NCI-H128 (cell line): ENCODE measurements around the gene RALA.

Experiments
- DNase-seq: peaks from one replicate; lab custom pipeline; 2025; ENCODE audit not compliant: unreplicated experiment; lab: John Stamatoyannopoulos, UW

RALA gene

DNA sequence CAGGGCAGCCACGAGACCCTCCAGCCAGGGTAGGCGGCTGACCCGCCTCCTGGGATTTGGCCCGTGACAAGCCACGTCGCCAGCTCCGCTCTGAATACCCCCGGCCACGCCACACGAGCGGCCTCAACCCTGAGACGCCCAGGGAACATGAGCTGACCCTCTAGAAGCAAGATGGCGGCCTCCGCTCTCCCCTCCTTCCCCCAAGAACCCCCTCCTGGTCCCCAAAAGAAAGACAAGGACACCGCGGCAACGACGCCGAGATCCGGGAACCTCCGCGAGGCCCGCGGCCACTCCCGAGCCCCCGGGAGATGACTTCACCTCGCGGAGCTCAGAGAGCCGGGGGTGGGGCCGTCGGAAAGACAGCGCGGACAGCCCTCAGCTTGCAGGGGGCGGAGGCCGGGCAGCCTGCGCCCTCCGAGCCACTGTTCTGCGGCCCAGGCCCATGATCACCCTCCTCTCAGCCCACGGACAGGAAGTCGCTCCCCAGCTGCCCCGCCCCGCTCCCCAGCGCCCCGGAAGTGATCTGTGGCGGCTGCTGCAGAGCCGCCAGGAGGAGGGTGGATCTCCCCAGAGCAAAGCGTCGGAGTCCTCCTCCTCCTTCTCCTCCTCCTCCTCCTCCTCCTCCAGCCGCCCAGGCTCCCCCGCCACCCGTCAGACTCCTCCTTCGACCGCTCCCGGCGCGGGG lies at the start of gene RALA:
RALA (plus strand) TSS at position 526 of the 685 bp plus-strand sequence. CDS start 63,096 bp downstream, outside the sequence.
- DNase-seq: peak; percentile 61

GRCh38 chr7:39574673-39575349 lies 48.6 kb upstream of the RALA start:
- no peak for DNase-seq

- DNase-seq: no peak
These were observed 46.0 kb upstream of the RALA start for GRCh38 chr7:39577229-39577874.

GRCh38 chr7:39580149-39580874 lies 43.1 kb upstream of the RALA start:
- DNase-seq: peak; percentile 76

- DNase-seq: no peak
These were observed 40.8 kb upstream of the RALA start for GRCh38 chr7:39582536-39582935.

- no peak for DNase-seq
These were observed 39.8 kb upstream of the RALA start for GRCh38 chr7:39583539-39583938.

GRCh38 chr7:39587393-39587792 lies 36.0 kb upstream of the RALA start:
- DNase-seq: no peak

DNA sequence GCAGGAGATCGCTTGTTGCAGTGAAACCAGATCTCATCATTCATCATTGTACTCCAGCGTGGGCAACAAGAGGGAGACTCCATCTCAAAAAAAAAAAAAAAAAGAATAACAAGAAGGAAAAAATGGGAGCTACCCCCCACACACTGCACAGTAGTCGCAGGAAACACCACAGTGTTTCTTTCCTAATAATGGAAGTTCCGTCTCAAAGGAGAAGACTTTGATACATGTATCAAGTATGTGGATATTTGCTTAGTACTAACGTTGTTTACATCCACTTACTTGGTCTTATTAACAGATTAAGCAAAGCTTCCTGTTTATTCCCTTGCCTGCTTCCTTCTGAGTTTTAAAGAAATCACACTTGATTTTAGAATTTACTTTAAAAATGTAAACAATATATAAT lies 35.0 kb upstream of the RALA start:
- DNase-seq: no peak

- no peak for DNase-seq
These were observed 33.9 kb upstream of the RALA start for GRCh38 chr7:39589323-39590111.

DNA sequence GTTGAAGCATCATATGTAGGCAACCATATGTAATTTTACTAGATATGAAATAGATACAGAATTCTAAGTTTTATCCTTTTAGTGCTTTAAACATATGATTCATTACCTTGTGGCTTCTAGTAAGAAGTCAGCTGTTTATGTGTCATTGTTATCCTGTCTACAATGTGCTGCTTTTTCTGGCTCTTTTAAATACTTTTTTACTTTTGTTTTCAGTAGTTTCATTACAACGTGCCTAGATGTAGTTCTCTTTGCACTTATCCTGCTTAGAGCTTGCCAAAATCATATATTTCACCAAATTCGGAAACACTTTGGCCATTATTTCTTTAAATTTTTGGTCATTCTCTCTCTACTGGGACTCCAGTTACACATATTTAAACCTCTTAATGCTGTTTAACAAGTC lies 30.8 kb upstream of the RALA start:
- no peak for DNase-seq

- DNase-seq: no peak
These were observed 28.3 kb upstream of the RALA start for GRCh38 chr7:39594988-39595620.

- DNase-seq: no peak
These were observed 21.0 kb upstream of the RALA start for GRCh38 chr7:39602351-39602750.

DNA sequence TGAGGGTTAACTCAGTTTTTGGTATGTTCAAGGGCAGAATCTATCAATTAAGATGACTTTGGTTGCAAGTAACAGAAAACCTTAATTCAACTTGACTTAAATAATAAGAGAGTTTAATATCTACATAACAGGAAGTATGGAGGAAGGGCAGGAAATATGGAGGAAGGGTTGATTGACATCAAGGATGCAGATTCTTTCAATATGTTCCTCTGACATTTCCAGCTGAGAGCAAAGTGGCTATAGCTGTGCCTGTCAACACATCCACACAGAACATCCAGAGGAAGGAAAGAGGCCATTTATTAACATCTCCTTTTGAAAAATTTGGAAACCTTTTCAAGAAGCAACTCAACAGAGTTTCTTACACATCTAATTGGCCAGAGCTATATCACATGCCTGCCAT lies 19.4 kb upstream of the RALA start:
- no peak for DNase-seq

GRCh38 chr7:39605087-39605486 lies 18.3 kb upstream of the RALA start:
- no peak for DNase-seq

- no peak for DNase-seq
These were observed 17.0 kb upstream of the RALA start for GRCh38 chr7:39606352-39606751.

GRCh38 chr7:39606941-39607340 lies 16.4 kb upstream of the RALA start:
- no peak for DNase-seq

- DNase-seq: no peak
These were observed 15.5 kb upstream of the RALA start for GRCh38 chr7:39607865-39608264.

- DNase-seq: no peak
These were observed 15.1 kb upstream of the RALA start for GRCh38 chr7:39608278-39608677.

- no peak for DNase-seq
These were observed 14.0 kb upstream of the RALA start for GRCh38 chr7:39609113-39609934.

- no peak for DNase-seq
These were observed 13.5 kb upstream of the RALA start for GRCh38 chr7:39609935-39610263.
